Stimulated activated naive CD8-positive, alpha-beta T cell treated with anti-CD3 and anti-CD28 coated beads, Interleukin-15, Interleukin-2, amounts not matched to agents 100 ng/mL and 50 ng/mL, for 24 hours (primary cell): ENCODE measurements around the gene TTLL8.

Experiments
- H3K27ac Mint-ChIP-seq: one replicate; pipeline ENCODE4 v1.8.0; 2021; ENCODE audit warnings: mild to moderate bottlenecking, mixed read lengths
- H3K27me3 Mint-ChIP-seq: one replicate; pipeline ENCODE4 v1.8.0; 2021; ENCODE audit warnings: mixed read lengths
- H3K36me3 Mint-ChIP-seq: one replicate; pipeline ENCODE4 v1.8.0; 2021; ENCODE audit warnings: low read depth, mixed read lengths
- H3K4me1 Mint-ChIP-seq: one replicate; pipeline ENCODE4 v1.8.0; 2021; ENCODE audit warnings: low read depth, mixed read lengths
- H3K4me3 Mint-ChIP-seq: one replicate; pipeline ENCODE4 v1.8.0; 2021; ENCODE audit warnings: mild to moderate bottlenecking, mixed read lengths
- H3K9me3 Mint-ChIP-seq: one replicate; pipeline ENCODE4 v1.8.0; 2021; ENCODE audit warnings: mixed read lengths

The TTLL8 gene

DNA sequence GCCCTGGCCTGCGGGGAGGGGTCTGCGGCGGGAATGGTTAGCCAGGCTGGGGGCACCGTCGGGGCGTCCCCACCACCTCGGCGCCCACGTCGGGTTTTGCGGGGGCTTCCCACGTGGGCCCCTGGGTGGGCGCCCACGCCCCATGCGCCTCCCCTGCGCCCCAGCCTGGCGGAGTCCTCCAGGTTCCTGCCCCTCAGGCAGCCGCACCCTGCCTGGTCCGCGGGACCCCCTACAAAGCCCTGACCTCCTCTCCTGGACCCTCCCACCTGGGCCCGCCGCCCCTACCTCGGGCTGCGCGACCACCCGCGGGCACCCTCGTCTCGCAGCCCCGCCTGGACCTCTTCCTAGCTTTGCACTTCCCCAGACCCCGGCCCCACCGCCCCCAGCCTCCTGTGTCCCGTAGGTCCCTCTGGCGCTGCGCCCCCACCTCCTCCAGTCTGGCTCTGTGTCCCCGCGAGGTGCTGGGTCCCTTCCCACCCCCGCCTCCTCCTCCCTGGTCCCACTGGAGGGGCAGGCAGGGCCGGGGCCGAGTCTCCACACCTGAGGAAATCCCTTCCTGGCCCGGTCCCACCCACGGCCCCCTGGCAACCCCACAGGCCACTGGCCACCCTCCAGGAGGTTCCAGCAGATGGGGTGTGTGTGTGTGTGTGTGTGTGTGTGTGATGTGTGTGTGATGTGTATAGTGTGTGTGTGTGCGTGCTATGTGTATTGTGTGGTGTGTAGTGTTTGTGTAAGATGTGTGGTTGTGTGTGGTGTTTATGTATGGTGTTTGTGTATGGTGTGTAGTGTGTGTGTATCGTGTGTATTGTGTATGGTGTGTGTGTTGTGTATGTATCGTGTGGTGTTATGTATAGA, 85.7 kb downstream of the TTLL8 start:
- Mint-ChIP-seq H3K27ac (peak overlapping the region; percentile 67), H3K9me3 (peaks cover 10% of the 10 kb centered on the region), H3K4me3 (peak overlapping the region; percentile 76), H3K27me3 (no peaks in the 10 kb centered on the region), H3K4me1 (peaks cover 42% of the 10 kb centered on the region), H3K36me3 (peaks cover 6% of the 10 kb centered on the region)

DNA sequence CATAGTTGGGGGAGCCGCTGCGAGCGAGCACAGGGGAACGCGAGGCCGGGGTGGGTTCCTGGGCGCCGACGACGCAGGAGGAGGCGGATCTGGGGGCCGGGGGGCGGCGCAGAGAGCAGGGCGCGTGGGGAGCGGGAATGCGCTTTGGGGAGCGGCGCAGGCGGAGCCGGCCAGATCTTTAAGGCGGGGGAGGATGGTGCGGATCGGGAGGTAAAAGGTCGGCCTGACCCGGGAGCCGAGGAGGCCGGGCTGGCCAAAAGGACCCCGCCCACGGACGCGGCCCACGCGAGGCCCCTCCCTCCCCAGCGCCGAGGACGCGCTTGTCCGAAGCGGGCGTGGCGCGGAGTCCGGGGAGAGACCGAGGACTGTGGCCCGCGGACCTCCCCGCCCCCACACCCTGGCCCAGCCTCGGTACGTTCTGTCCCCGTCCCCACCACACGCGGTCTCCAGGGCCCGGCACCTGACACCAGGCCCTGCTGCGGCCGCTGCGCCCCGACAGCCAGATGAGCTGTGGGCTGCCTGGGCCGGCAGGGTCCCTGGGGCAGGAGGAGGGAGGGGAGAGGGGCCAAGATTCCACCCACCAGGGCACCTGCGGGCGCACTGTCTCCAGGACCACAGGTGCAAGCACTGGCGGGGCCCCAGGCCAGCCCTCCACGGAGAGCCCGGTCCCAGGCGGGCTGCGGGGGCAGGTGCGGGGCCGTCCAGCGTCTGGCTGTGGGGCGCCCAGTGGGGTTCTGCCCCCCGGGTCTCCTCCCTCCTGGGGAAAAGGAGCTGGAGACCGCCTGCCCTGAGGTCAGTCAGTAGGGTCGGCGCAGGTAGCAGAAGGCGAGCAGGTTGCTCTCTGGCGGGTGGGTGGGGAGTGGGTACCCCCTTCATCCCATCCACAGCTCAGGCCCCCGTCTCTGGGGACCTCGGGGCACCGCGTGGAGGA, 86.6 kb downstream of the TTLL8 start:
- Mint-ChIP-seq H3K27me3 (no peaks in the 10 kb centered on the region), H3K4me3 (peak overlapping the region; percentile 76), H3K27ac (peak overlapping the region; percentile 97), H3K9me3 (peaks cover 5% of the 10 kb centered on the region), H3K4me1 (peaks cover 41% of the 10 kb centered on the region), H3K36me3 (peaks cover under 1% of the 10 kb centered on the region)

DNA sequence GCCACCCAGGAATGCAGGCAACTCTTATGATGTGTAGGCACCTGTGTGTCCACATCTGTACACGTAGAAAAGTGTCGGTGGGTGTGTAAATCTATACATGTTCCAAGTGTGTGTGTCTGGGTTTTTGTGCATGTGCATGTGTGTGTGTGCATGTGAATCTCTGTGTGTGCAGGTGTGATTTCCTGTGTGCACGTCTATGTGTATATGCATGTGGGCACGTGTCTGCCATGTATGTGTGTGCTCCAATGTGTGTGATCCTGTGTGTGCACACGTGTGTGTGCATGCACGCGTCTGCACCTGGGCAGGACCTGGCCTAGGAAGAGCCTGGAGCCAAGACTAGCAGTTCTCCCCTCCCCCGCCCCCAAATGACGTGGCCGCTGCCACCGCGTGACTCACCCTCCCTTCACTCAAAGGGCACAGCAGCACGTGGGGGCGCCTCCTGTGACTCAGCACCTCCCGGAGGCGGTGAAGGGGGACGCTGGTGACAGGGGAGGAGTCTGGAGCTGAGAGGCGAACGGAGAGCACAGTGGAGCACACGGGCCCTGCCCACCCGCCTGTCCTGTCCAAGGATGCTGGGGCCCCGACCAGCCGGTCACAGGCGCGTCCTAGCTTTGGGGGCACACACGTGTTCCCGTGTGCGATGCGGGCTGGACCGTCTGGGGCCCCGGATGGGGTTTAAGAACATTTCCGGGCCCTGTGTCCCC, 87.4 kb downstream of the TTLL8 start:
- H3K27me3 Mint-ChIP-seq: no peaks in the 10 kb centered on the region
- no peaks in the 10 kb centered on the region for H3K36me3 Mint-ChIP-seq
- peaks cover 4% of the 10 kb centered on the region for H3K9me3 Mint-ChIP-seq
- peaks cover 39% of the 10 kb centered on the region for H3K4me1 Mint-ChIP-seq
- peak overlapping the region; percentile 97 for H3K27ac Mint-ChIP-seq
- peak overlapping the region; percentile 76 for H3K4me3 Mint-ChIP-seq

DNA sequence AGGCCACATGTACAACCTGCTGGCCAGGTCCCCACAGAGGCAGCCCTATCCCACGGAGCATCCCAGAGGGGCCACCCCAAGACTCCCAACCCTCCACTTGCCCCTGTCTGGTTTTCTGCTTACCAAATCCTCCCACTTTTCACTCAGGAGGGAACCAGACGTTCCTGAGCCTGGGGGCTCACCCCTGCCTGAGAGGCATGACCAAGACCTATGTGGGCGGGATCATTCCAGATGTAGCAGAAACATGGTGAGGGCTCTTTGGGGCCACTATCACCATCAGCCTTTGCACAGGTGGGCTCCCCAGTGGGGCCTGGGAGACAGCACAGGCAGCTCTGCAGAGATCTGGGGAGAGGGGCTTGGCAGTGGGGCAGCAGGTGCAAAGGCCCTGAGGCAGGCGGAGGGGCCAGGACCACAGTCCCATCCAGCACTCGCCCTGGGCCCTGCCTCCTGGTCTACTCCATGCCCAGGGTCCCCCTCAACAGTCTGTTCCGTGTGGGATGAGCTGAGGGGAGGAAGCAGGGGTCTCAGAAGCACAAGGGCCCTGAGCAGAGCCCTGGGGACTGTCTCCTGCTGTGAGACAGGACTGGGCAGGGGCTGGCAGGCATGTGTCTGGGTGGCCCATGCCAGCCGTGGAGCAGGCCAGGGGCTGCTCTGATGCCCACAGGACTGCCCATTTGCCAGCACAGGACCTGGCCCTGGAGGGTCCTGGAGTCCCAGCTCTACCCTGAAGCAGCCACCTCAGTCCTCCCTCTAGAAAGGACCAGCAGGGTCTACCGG, 88.2 kb downstream of the TTLL8 start:
- Mint-ChIP-seq H3K27ac (peak overlapping the region; percentile 97), H3K27me3 (no peaks in the 10 kb centered on the region), H3K36me3 (no peaks in the 10 kb centered on the region), H3K4me3 (peak overlapping the region; percentile 76), H3K9me3 (no peaks in the 10 kb centered on the region), H3K4me1 (peaks cover 35% of the 10 kb centered on the region)

DNA sequence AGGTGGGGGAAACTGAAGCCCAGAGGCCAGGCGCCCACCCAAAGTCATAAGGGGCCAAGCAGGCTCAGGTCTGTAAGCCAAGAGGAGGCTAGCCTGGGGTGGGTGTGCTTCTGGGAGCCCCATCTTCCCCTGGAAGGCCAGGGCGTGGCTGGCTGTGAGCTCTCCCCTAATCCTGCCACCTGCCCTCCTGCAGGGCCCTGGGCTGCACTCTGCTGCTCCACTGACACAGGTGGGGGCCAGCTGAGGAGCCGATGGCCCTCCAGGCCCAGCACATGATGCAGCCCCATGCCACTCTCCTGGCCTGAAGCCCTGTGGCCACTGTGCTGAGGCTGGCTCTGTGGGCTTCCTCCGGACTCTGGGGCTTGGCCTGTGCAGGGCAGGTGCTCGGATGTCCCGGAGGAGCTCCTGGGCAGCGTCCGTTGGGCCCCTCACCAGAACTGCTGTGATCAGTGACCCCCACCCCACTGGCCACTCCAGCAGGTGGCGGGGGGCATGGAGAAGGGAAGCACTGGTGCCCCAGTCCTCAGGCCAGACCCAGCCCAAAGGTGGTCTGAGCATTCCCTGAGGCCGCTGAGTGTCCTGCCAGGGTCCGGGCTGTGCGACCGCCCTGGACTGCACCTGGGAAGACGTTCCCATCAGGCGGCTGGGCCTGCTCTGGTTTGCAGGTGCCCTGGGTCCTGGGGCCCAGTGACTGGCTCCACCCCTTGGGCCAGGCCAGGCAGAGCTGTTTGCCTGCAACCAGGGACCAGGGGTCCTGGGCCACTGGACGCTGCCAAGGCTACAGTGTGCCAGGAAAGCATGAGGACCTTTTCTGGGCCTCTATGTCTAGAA, 89.1 kb downstream of the TTLL8 start:
- H3K36me3 Mint-ChIP-seq: peaks cover 5% of the 10 kb centered on the region
- H3K9me3 Mint-ChIP-seq: no peaks in the 10 kb centered on the region
- H3K27me3 Mint-ChIP-seq: no peaks in the 10 kb centered on the region
- H3K4me1 Mint-ChIP-seq: peaks cover 44% of the 10 kb centered on the region
- H3K4me3 Mint-ChIP-seq: no peak overlapping the region
- no peak overlapping the region for H3K27ac Mint-ChIP-seq
